Heart left ventricle (tissue), 13 donors: ENCODE measurements around the gene DOCK3.

ENCODE experiments used
- POLR2A ChIP-seq, 2 donors: fragments of 450-650 bp; IDR thresholded peaks; one replicate each; pipeline ENCODE4 v1.6.1; 2017; ENCODE audit warnings: antibody characterized with exemption in 2 of 2, mild to moderate bottlenecking in 2 of 2, moderate library complexity in 2 of 2
- TF ChIP-seq, protein P1 (sequence below), 12 donors: fragments of 200-600 bp; sonication (generic) in 4 of 12; IDR thresholded peaks; one replicate each; pipeline versions ENCODE4 v1.5.0 to v1.8.0; 2018 to 2022; ENCODE audit warnings: antibody characterized with exemption in 12 of 12, mild to moderate bottlenecking in 5 of 12
- donor health status: ischemic (EF 13 %, LVEDD 7.1; RV severe dilation, severe dysfunction).
- donor health status: DM: no; HTN: yes; CAD: no.
- donor health status: DM: no; HTN: no; CAD: no.
- donor health status: ischemic (EF 25% LVEDD 6.9; RV normal size, moderate dysfunction).
- donor health status: ischemic (EF 25% LVEDD 5.7; RV mildly dilated, moderate dysfunction).
- donor health status: ischemic (EF 35%, LVEDD 5.7; RV mildly dilated, moderate dysfunction).
- donor health status: nonischemic (EF 11% LVEDD 7.7; RV severe dilation, severe dysfunction).
- donor health status: DM: yes; HTN: yes; CAD: no.
- donor health status: PGD.
- donor health status: ischemic (EF 29% LVEDD 5.4; RV normal size, mild dysfunction).
- donor health status: nonischemic (EF 23%, LVEDD 6.1; RV moderate dilation, normal function).

DNA sequence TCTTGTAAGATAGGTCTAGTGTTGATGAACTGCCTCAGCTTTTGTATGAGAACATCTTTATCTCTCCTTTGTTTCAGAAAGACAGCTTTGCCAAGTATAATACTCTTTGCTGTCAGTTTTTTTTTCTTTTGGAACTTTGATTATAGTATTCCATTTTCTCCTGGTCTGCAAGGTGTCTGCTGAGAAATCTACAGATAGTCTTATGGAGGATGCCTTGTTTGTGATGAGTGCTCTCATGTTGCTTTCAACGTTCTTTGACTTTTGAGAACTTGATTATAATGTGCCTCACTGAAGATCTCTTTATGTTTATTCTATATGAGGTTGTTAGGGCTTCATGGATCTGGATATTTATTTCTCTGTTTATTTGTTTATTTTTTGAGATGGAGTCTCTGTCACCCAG lies 60.3 kb downstream of the DOCK3 start:
- TF ChIP-seq, protein P1, sequence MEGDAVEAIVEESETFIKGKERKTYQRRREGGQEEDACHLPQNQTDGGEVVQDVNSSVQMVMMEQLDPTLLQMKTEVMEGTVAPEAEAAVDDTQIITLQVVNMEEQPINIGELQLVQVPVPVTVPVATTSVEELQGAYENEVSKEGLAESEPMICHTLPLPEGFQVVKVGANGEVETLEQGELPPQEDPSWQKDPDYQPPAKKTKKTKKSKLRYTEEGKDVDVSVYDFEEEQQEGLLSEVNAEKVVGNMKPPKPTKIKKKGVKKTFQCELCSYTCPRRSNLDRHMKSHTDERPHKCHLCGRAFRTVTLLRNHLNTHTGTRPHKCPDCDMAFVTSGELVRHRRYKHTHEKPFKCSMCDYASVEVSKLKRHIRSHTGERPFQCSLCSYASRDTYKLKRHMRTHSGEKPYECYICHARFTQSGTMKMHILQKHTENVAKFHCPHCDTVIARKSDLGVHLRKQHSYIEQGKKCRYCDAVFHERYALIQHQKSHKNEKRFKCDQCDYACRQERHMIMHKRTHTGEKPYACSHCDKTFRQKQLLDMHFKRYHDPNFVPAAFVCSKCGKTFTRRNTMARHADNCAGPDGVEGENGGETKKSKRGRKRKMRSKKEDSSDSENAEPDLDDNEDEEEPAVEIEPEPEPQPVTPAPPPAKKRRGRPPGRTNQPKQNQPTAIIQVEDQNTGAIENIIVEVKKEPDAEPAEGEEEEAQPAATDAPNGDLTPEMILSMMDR (IDR thresholded peaks at IDR 0.05), result no peak
- no peak for TF ChIP-seq POLR2A (IDR thresholded peaks at IDR 0.05)
